Activated CD8-positive, alpha-beta memory T cell treated with anti-CD3 and anti-CD28 coated beads for 24 hours (primary cell): ENCODE data around the gene BIRC7.
A peak's percentile ranks its signal among the peaks of the same experiment; 100 is the strongest.

Source experiments
- DNase-seq: peaks from one replicate; pipeline ENCODE4 v3.0.0-alpha.2; 2020

BIRC7 gene

DNA sequence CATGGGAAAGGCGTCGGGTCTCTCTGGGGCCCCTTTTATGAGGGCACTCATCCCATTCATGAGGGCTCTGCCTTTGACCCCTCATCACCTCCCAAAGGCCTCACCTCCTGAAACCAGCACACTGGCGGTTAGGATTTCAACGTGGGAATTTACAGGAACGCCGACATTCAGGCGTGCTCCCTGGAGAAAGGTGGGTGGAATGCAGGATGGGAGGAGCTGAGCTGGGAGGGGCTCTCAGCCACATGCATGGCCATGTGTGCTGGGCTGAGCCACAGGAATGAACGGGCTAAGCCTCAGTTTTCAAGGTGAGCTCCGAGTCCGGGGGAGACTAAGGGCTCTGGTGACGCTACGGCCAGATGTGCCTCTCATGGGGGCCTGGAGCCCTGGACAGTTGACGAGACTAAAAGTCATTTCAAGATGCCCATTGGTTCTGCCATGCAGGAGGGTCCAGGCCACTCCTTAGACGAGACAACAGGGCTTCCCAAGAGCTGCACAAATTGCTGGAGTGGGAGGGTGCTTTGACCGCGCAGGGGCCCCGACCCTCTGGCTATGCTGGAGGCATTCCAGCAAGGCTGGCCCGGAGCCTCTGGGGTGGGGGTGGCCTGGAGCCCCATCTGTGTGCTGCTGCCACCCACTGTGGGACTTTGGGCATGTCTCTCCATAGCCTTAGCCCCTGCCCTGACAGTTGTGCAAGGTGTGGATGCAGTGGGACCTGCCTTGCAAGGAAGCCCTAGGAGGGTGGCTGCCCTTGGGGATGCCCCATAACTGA, 33.1 kb downstream of the BIRC7 start:
- no peak for DNase-seq

DNA sequence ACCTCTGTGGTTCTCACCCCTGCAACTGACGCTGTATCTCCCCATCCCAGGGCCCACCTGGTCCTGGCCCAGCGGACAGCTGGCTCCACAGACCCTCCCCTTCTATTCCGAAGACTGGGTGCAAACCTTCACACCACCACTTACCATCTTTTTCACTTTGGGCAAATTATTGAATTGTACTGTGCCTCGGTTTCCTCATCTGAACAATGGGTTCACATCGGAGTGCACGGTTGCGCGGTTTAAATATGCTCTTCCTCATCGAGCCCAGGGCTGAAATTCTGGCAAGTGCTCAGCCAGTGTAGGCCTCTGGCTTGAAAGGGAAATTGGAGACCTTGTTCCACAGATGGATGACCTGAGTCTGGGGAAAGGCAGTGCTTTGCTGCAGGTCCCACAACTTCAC, 34.0 kb downstream of the BIRC7 start:
- DNase-seq: no peak

DNA sequence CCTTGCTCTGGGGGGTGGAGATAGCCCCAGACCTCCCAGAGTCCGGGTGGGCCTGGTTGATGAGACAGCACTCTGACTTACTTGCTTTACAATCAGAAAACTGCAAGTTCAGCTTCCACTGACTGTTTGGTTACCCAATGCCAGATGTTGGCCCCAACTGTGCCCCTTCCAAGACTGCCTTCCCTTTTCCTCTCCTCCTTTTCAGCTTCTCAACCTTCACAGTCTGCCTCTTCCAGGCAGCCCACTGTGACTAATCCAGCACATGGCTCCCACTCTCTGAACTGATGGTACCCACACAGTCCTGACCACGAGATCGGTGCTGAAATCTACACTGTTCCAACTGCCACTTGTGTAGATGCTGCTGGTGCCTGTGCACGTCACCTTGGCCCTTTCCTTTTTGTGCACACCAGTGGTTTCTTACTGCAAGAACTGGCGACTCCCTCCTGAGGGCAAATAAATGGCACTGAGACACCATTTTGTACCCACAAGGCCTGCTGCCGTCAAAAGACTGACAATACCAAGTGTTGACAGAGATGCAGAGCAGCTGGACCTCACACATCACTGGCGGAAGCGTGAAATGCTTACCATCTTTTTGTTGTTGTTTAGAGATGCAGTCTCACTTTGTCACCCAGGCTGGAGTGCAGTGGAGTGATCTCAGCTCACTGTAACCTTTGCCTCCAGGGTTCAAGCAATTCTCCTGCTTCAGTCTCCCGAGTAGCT, 35.1 kb downstream of the BIRC7 start:
- no peak for DNase-seq

DNA sequence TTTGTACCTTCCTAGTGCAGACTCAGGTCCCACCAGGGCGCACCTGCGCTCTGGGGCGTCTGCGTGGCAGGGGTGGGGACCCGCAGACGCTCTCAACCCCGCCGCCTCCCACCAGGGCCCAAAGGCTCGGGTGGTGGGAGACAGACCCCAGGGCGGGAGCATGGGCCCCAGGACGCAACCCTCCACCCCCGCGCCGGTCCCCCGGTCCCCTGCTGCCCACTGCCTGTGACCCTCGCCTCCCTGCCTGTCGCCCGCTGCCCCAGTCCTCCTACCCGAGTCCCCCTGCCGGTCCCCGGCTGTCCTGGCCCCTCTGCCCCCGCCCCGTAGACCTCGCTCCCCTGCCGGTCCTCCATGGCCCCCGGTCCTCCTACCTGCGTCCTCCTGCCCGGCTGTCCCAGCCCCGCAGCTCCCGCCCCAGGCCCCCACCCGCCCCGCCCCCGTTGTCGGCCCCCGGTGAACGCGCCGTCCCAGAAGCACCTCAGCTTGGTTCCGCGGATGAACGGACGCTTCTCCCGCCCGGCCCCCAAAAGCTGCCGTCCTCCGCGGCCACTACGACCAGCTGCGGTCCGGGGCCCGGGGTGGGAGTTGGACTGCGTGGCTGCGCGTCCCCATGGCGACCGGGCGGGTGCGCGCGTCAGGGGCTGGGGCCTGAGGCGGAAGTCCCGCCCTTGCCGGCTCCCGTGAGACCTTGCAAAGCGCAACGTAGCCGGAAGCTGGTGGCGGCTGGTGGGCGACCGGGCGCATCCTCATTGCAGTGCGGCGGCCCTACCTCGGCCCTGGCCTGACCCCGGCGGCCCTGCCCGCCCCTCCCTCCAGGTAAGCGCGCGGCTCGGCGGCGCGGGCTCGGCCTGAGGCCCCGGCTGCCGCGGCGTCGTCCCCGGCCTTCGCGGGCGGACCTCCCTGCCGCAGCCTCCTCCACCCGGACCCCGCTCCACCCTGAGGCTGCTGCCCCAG, 36.7 kb downstream of the BIRC7 start, which contains the start of gene ARFGAP1:
Gene ARFGAP1 (plus strand): TSS at position 709 of the 954 bp plus-strand sequence. CDS start 2,768 bp downstream, outside the sequence.
- peak; percentile 93 for DNase-seq

DNA sequence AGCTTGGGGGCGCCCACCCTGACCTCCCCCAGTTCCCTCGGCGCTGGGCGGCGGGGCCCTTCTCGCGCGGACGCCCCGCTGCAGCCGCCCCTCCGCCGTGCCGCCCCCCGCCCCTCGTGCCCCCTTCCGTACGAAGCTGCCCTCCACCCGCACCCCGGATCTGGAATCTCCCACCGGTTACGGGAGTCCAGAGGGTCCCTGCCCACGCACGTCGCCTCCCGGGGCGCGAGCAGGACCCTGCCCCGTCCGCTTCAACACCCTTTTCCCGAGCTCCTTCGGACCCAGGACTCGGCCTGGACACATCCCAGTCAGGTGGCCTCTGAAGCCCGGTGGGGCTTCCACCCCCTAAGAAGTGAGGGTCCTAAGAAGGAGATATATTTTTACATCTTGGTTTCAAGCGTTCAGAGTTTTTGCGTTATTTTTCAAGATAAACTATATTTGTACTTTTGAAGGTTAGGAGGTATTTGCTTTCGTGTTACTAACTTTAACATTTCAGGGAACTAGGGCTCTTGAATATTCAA, 37.4 kb downstream of the BIRC7 start:
- no peak for DNase-seq

DNA sequence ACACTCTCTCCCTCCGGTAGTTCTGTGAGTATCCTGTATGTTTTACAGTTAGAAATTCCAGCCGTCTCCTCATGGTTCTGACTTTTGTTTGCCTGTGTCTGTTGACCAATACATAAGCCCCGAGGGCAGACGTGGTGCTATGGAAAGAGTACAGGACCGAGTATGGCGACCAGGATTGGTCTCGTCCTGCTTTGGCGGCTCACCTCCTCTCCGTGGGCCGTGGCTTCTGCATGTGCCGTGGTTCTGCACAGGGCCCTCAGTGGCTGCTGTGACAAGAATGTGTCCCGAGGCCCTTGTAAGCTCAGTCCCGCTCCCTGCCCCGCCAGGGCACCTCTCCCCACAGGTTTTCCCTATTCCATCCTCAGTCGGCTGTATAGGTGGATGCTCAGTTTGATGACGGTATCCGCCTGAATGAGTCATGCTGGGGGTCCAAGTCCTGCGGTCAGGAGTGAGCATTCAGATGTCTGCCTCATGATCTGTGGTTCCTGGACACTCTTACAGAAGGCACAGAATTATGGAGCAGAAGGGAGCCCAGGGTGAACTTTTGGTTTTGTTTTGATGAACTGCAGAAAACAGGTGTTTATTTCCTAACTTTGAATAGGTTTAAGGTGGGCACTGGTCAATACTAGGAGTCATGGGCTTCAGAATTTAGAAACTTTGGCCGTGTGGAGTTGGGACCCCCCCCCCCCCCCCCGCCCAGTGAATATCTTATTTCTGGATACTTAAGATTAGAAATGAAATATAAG, 38.1 kb downstream of the BIRC7 start:
- no peak for DNase-seq

DNA sequence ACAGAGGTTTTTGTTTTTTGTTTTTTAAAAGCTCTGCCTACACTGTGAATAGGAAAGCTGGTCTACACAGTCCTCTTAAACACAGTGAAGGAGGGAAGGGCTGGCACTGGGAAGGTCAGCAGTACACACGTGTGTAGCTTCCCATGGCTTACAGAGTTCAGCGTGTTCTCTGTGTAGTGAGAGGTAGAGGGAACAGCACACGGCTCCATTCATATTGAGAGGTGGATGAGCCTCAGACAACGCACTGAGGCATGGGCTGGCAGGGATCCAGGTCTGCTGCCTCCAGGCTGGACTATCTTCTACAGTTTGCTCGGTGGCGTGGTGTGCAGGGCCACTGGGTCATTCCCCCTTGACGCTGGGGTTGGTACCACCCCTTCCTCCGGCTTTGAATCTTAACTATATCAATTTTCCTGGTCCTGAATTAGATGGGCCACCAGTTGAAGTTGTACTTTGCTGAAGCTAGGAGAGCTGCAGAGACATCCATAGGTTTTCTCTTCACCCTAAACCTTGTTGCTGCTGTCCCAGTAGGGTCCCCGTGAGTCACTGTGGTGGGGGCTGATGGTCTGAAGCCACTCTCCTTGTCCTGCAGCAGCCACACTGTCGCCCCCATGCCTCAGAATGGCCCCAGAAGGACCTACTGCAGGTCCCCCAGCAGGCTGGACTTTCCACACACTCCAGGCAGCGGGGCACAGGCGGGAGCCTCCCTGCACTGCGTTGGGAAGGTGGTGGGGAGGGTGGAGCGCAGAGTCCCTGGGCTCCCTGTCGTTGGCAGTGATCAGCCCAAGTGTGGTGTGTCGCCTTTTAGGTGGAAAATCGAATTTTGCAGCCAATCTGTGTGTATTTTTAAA, 38.9 kb downstream of the BIRC7 start:
- no peak for DNase-seq

DNA sequence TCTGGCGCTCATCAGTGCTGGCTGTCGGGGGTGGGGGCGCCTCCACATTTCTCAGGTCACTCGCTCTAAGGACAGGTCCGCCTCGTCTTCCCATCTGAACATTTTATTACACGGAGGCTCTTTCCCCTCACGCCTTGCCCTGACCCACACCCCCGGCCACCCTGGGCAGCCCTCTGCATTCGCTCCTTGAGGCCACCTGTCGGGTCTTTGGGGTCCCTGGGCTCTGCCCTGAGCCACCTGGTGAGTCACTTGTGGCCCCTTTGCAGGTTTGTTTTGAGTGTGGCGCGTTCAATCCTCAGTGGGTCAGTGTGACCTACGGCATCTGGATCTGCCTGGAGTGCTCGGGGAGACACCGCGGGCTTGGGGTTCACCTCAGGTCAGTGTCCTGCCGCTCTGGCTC, 40.1 kb downstream of the BIRC7 start:
- DNase-seq: no peak

DNA sequence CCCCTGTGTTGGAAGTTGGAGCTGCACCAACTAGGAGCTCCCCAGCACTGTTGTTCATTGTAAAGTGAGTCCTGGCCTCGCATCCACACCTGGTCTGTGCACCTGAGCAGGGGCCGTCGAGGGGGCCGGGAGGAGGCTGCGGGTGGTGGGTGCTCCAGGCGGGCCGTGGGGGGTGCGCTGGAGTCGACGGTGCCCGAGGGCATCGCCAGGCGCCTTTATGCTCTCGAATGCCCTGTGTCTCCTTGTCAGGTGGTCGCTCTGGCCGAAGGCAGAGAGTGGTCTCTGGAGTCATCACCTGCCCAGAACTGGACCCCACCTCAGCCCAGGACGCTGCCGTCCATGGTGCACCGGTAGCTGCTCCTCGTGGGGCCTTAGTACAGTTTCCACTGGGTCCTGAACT, 41.3 kb downstream of the BIRC7 start:
- DNase-seq: no peak

DNA sequence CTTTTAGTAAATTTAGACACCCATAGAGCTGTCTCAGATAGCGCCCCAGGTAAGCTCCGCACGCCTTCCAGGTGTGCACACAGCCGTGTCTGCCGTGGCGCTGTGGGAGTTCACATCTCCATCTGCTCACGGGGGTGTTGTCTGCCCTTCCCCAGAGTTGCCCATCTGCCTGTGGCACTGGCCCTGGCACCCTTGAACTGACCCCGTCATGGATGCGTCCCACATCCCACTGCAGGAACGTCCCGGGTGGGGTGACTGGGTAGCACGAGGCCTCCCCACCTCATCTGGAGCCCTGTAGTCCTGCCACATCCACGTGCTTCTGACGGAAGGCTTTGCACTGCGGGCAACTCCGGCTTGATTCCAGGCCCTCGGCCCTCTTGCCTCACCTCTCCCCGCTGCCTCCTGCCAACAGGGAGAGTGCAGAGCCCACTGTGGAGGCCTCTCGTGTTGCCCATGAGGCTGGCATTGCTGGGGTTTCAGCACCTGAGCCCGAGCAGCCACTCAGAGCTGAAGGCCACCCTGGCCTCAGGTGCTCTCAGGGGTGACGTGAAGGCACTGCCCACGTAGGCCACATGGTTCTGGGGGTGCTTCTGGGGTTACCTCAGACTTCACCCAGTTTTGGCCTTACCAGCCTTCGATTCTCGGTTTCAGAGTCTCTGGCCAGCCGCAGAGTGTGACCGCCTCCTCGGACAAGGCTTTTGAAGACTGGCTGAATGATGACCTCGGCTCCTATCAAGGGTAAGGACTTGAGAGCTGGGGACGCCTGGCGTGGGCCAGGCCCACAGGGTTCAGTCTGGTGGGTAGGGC, 42.0 kb downstream of the BIRC7 start:
- DNase-seq: no peak

DNA sequence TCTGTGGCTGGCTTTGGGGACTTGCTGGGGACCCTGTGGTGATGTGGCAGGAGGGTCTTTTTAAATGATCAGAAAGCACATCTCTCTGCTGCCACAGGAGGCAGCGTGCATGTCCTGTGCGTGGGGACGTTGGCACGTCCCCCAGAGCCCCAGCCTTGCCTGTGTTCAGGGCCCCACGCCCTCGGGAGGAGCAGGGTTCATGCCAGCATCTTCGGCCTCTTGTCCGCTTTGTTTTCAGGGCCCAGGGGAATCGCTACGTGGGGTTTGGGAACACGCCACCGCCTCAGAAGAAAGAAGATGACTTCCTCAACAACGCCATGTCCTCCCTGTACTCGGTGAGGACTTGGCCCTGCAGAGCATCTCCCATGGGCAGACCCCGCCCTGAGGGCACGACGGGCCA, 43.0 kb downstream of the BIRC7 start:
- no peak for DNase-seq

DNA sequence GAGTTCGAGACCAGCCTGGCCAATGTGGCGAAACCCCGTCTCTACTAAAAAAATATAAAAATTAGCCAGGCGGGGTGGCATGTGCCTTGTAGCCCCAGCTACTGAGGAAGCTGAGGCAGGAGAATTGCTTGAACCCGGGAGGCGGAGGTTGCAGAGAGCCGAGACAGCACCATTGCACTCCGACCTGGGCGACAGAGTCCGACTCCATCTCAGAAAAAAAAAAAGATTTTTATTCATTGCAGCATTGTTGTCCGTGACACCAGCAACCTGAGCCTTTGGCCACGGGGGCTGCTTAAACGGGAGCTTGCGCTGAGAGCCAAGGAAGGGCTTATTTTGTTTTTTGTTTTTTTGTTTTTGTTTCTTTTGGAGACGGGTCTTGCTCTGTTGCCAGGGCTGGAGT, 44.2 kb downstream of the BIRC7 start:
- DNase-seq: no peak

DNA sequence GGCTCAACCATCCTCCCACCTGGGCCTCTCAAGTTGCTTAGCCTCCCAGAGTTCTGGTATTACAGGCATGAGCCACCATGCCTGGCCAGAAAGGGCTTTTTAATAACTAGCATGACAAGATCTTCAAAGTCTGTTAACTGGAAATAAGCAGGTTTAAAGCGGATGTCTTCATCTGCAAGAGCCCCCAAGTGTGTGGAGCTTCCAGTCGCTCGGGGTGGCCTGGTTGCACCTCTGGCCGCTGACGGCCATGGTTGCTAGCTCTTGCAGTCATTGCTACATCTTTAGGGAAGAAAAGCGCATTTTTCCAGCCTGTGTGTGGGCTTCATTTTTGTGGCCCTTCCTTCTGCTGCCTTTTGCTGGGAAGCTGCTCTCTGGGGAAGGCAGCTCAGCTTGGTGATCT, 44.7 kb downstream of the BIRC7 start:
- DNase-seq: no peak

DNA sequence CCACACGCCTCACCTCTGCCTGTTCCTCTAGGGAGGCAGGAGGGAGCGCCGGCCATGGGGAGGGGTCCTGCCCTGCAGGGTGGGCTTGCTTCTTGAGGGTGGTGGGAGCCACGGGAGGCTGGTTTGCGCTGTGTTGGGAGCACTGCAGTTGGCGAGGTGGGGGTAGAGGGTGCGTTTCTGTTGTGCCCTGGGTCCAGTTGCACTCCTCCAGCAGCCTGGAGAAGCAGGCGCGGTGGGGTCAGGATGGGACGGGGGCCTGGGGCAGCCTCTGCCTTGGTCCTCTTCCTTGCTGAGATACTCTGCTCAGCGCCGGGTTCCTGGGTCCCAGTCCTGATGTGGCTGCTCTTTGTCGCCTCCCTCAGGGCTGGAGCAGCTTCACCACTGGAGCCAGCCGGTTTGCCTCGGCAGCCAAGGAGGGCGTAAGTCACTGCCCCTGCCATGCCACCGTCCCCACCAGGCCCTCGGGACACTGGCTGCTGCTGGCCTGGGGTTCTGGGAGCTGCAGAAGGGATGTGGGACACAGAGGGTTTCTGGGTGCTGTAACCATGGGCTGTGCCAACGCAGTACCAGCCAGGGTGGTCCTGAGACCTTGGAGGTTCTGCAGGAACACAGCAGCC, 45.3 kb downstream of the BIRC7 start:
- no peak for DNase-seq

DNA sequence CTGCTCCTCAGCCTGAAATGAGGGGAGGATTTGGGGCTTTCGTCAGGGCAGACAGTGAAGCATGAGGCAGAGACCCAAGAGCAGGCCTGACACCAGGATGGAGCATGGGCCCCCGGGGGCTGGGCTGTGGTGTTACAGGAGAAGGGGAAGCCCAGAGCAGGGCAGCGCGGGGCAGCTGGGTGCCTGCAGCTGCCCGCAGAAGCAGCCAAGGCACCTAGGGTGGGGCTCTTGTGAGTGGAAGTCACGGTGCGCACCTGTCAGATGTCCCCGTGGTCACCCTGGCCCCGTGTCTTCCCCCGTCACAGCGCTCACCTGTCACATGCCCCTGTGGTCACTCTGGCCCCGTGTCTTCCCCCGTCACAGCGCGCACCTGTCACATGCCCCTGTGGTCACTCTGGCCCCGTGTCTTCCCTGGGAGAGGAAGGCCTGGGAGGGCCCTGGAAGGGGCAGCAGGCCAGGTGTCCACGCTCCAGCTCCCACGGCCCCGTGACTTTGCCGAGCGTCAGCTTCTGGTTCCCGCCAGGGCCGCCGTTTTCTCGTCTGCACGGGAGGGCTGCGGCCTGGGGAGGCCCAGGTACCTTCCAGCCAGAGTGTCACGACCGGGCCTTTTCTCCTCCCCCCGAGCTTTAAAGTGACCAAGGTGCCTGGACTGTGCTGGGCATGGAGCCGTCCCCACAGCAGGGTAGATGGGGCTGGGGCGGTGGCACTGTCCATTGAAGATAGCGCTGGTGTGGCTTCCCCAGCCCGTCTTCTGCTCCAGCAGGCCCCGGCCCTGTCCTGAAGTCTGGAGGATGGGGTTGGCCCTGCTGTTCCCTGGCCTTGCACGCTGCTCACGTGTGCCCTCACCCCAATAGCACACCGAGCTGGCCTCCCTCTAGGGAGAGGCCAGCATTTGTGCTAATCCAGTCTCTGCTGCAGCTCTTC, 46.3 kb downstream of the BIRC7 start:
- no peak for DNase-seq

DNA sequence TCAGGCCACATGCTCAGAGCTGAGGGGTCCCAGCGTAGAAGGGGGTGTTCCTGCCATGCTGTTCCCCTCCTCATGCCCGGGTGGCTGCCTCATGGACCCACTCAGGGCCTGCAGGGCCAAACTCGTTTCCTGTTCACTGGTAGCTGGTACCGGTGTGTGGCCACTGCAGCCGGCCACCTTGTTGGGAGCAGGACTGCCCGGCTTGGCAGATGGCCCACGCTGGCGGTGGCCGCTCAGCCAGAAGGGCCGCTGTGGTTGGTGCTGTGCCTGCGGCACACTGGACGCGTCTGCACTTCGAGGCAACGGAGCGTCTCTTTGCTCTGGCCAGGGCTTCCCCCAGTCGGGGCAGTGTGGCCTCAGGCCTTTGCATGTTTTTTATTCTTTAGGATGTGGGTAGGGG, 47.2 kb downstream of the BIRC7 start:
- no peak for DNase-seq

DNA sequence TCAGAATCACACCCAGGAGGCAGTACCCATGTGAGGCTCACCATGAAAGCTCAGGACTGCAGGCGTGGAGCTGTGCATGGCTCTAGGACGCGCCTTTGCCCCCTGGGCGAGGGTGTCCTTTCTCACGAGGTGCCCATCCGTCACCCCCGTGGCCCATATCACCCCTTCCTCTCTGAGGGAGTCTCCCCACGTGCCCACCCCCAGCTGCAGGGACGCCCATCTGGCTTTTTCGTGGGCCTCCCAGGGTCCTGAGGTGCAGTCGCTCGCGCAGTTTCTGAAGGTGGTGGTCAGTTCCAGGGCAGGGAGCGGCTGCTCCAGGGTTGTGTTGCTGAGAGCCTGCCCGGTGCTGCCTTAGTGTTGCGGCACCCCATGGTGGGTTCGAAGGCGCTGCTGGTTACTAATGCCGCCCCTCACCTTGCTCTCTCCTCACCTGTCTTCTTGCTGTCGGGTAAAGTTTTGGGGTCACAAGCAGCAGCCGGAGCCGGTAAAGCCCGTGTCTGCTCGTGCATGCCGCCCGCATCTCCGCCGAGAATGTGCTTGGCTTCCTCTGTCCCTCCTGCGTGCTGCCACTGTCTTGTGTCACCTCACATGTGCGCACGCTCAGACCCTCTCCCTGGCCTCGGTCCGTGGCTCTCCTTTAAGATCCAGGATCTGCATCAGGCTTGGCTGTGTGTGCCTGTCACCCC, 47.8 kb downstream of the BIRC7 start:
- no peak for DNase-seq

DNA sequence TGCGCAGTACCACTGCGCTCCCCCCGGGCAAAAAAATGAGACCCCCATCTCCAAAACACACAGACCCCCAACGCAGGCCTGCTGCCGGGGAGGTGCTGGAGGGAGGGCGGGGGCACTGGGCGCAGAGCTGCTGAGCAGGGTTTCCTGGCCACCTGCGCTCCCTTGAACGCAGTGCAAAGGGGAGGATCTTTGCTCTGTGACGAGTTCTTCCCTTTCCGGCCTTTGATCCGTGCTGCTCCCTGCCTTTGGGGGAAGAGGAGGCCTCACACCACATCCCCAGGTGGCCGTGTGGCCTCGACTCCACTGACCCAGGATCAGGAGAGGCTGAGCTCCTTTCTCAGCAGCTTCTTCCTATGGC, 48.4 kb downstream of the BIRC7 start:
- no peak for DNase-seq
